AG04450 (cell line): ENCODE measurements around the gene MMADHC. TPM values are rescaled to one million over a fixed set of nuclear protein-coding genes. Genes with fewer than 3 reads are reported as not detected.

Source experiments
- CTCF ChIA-PET: fragments of 300-600, 350-600 bp; formaldehyde crosslinking; extraction: SDS; loops from one replicate; lab custom pipeline; 2022; ENCODE audit warnings: antibody characterized with exemption, inconsistent platforms; lab: Charles Lee
- POLR2A ChIA-PET: fragments of 350-600 bp; formaldehyde crosslinking; extraction: SDS; loops from one replicate; lab custom pipeline; 2021; ENCODE audit warnings: antibody characterized with exemption, inconsistent platforms; lab: Yijun Ruan, JAX
- DNase-seq: peaks from one replicate; pipeline ENCODE4 v3.0.0-alpha.2; 2011; ENCODE audit warnings: low read depth, low spot score
- H3K27ac ChIP-seq: one replicate; pipeline ENCODE4 v1.5.1; 2012; ENCODE audit warnings: low read depth, low read length, control low read depth
- H3K27me3 ChIP-seq: one replicate; pipeline ENCODE4 v1.6.0; 2012; ENCODE audit warnings: low read length; ENCODE audit not compliant: control insufficient read depth, insufficient read depth
- H3K4me3 ChIP-seq: 2 replicates; pipeline ENCODE4 v1.5.1; 2011; ENCODE audit warnings: mild to moderate bottlenecking, low read depth, low read length, control low read depth
- H3K9me3 ChIP-seq: 2 replicates; pipeline ENCODE4 v1.5.1; 2012; ENCODE audit warnings: low read length; ENCODE audit not compliant: control insufficient read depth, insufficient read depth
- polyA plus RNA-seq: library from polyadenylated mRNA; depleted of rRNA; stranded (reverse); fragments of >200 nt; gene quantifications from 2 replicates; pipeline ENCODE4 v1.2.3, GENCODE V29; 2011
- TF ChIP-seq, protein P1 (sequence below): IDR thresholded peaks from 2 replicates; pipeline ENCODE4 v1.5.1; 2011; ENCODE audit warnings: low read depth, low read length, control low read depth, inconsistent platforms

Gene MMADHC
- polyA plus RNA-seq, 1 experiment, result 198 TPM

DNA sequence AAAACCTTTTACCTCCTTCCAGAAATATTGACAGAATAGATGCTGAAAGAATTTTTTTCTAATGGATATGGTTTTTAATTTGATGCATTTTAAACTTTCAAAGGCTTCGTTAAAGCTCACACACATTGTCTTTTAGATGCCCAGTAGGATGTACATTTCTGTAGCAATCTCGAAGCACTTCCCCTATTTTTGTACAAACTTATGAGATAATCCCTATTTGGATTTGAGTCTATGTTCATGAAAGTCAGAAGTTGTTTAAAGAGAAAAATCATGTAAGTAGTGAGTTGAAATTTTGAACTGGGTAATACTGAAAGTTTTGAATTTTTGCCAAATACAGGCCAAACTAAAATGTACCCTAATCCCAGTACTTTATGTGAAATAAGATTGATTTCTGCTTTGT is 38.1 kb upstream of the MMADHC start:
- Histone ChIP-seq H3K27me3 (no peaks in the 10 kb centered on the region), H3K4me3 (no peak overlapping the region), H3K9me3 (no peaks in the 10 kb centered on the region), H3K27ac (no peak overlapping the region)
- POLR2A ChIA-PET, result no interaction called here
- no peak for DNase-seq
- CTCF ChIA-PET, result no interaction called here
- TF ChIP-seq, protein P1, sequence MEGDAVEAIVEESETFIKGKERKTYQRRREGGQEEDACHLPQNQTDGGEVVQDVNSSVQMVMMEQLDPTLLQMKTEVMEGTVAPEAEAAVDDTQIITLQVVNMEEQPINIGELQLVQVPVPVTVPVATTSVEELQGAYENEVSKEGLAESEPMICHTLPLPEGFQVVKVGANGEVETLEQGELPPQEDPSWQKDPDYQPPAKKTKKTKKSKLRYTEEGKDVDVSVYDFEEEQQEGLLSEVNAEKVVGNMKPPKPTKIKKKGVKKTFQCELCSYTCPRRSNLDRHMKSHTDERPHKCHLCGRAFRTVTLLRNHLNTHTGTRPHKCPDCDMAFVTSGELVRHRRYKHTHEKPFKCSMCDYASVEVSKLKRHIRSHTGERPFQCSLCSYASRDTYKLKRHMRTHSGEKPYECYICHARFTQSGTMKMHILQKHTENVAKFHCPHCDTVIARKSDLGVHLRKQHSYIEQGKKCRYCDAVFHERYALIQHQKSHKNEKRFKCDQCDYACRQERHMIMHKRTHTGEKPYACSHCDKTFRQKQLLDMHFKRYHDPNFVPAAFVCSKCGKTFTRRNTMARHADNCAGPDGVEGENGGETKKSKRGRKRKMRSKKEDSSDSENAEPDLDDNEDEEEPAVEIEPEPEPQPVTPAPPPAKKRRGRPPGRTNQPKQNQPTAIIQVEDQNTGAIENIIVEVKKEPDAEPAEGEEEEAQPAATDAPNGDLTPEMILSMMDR, result no peak

DNA sequence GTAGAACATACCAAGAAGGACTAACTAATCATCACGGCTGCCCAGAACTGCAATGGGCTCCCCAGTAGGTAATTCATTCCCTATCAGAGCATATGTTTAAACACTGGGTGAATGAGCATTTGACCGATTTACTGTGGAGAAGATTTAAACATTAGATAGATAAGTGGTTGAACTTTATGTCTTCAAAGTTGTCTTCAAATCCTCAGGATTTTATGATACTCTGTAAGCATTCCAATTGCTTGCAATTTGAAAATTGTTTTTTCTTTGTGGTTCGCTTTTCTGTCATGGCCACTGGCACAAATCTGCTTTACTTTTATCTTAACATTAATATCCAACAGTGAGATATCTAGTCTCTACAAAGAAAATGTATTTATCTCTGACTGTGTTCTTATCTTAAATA is 37.7 kb upstream of the MMADHC start:
- CTCF ChIA-PET, result no interaction called here
- Histone ChIP-seq H3K9me3 (no peaks in the 10 kb centered on the region), H3K4me3 (no peak overlapping the region), H3K27me3 (no peaks in the 10 kb centered on the region), H3K27ac (no peak overlapping the region)
- no peak for DNase-seq
- POLR2A ChIA-PET, result no interaction called here
- TF ChIP-seq, protein P1, result no peak

DNA sequence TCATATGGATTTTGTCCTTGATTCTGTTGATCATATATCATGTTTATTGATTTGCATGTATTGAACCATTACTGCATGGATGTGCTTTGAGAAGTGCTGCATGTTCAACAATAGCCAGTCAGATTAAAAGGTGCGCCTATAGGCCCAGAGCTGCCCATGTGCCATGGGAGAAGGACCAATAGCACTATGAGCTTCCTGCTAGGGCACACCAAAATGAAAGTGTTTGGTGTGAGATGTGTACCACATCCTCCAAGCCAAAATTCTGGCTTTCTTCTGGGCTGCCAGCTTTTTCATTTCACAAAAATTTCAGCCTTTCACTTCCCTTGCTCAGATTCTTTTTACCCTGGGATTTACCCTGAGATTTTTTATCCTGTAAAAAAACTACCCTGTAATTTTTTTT is 34.8 kb upstream of the MMADHC start:
- TF ChIP-seq, protein P1, result no peak
- CTCF ChIA-PET, result no interaction called here
- POLR2A ChIA-PET, result no interaction called here
- H3K4me3 ChIP-seq, result no peak overlapping the region
- H3K27me3 ChIP-seq, result no peaks in the 10 kb centered on the region
- no peak for DNase-seq
- H3K9me3 ChIP-seq, result no peaks in the 10 kb centered on the region
- no peak overlapping the region for H3K27ac ChIP-seq

DNA sequence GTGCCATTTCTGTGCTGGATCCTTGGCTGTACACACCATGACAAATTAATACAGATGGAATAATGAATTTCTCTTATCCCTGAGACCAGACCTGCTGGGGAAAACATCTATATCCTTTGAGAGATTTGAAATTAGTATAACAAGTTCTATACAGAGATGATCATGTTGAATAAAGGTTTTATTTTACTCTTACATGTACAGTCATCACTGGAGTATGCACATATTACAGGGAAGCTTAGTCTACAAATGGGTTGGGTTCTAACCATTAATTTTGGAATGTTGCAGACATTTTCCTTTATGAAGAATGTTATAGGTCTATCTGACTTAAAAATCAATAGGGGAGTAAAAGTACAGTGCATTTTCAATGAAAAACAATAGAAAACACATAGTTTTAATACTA is 29.9 kb upstream of the MMADHC start:
- POLR2A ChIA-PET, result no interaction called here
- Histone ChIP-seq H3K4me3 (no peak overlapping the region), H3K9me3 (no peaks in the 10 kb centered on the region), H3K27ac (no peak overlapping the region), H3K27me3 (no peaks in the 10 kb centered on the region)
- CTCF ChIA-PET, result interaction anchor here (1.0 kb wide), 1 partner anchor 20 kb away, joined by 3 read pairs; no protein-coding TSS in a partner anchor
- TF ChIP-seq, protein P1, result no peak
- no peak for DNase-seq

DNA sequence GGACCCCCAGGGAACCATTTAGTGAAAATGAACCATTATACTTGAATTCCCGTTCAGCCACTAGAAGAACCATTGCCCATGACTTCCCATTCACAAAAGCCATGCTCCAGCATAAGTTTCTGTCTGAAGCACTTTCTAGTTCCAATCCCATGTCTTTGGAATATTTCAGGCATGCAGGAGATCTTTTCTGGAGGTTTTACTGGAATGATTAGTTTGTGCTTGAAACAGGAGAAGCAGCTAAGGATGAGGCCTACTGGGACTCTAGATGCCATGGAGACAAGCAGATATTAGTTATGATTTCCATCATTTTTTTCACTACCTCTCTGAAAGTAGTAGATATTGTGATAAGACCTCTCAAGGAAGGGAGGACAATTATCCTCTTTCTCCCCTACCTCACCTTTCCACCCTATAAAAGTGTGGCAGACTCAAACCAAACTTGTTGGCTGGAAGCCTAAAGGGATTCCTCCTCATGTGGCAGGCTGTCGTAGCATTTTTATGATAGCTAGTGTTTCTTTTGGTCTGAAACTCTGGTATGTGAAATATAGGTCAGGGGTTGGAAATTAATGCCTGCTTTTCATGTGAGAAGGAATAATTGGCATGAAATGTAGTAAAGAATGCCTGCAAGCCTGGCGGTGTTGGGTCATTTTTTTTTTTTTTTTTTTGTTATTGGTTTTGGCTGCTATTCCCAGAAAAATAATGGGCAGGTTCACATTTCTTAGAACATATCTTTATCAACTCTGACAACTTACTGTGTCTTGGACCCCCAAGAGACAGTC is 29.3 kb upstream of the MMADHC start:
- Histone ChIP-seq H3K27ac (no peak overlapping the region), H3K27me3 (no peaks in the 10 kb centered on the region), H3K9me3 (no peaks in the 10 kb centered on the region), H3K4me3 (no peak overlapping the region)
- CTCF ChIA-PET, result interaction anchor here (0.8 kb wide), 1 partner anchor 28 kb away, joined by 4 read pairs; no protein-coding TSS in a partner anchor
- POLR2A ChIA-PET, result no interaction called here
- DNase-seq, result no peak
- TF ChIP-seq, protein P1, result no peak
